Neural cell (in vitro differentiated cells): Measurements from ENCODE around the gene MRPS27. TPM values are rescaled to one million over a fixed set of nuclear protein-coding genes. Genes with fewer than 3 reads are reported as not detected.

Experiments used
- H2AFZ ChIP-seq: fragments of 200-600, 300-800 bp; sonication (generic), shearing (Covaris generic); 2 replicates; pipeline ENCODE4 v1.6.0; 2014; ENCODE audit warnings: low read depth, mild to moderate bottlenecking, antibody characterized with exemption, low read length, moderate library complexity
- H3F3A ChIP-seq: fragments of 200-600 bp; shearing (Covaris generic); 2 replicates; pipeline ENCODE4 v1.6.1; 2016; ENCODE audit warnings: mild to moderate bottlenecking, moderate library complexity, mixed read lengths, antibody characterized with exemption, low read length; ENCODE audit not compliant: insufficient read depth, poor library complexity, severe bottlenecking
- H3K27ac ChIP-seq: fragments of 200-600, 300-800 bp; sonication (generic), shearing (Covaris generic); 2 replicates; pipeline ENCODE4 v1.5.1; 2014; ENCODE audit warnings: mild to moderate bottlenecking, low read length, moderate library complexity
- H3K27me3 ChIP-seq: fragments of 300-800, 200-600 bp; sonication (generic), shearing (Covaris generic); 2 replicates; pipeline ENCODE4 v1.6.0; 2014; ENCODE audit warnings: mild to moderate bottlenecking, low read depth, low read length, moderate library complexity; ENCODE audit not compliant: insufficient read depth
- H3K36me3 ChIP-seq: fragments of 300-800, 200-600 bp; sonication (generic), shearing (Covaris generic); 2 replicates; pipeline ENCODE4 v1.5.1; 2014; ENCODE audit warnings: mild to moderate bottlenecking, antibody characterized with exemption, low read length, moderate library complexity; ENCODE audit not compliant: insufficient read depth
- H3K4me2 ChIP-seq: fragments of 300-800, 200-600 bp; sonication (generic), shearing (Covaris generic); 2 replicates; pipeline ENCODE4 v1.6.0; 2014; ENCODE audit warnings: mild to moderate bottlenecking, low read length
- H3K4me3 ChIP-seq: fragments of 300-800, 200-600 bp; sonication (generic), shearing (Covaris generic); 2 replicates; pipeline ENCODE4 v1.5.1; 2014; ENCODE audit warnings: mild to moderate bottlenecking, low read length, moderate library complexity
- H3K79me2 ChIP-seq: fragments of 200-600 bp; shearing (Covaris generic); replicated peaks from 2 replicates; pipeline ENCODE4 v1.6.0; 2014; ENCODE audit warnings: mild to moderate bottlenecking, low read length, moderate library complexity; ENCODE audit not compliant: insufficient read depth
- H3K9ac ChIP-seq: fragments of 300-800, 200-600 bp; sonication (generic), shearing (Covaris generic); 2 replicates; pipeline ENCODE4 v1.6.1; 2016; ENCODE audit warnings: mild to moderate bottlenecking, low read length, mixed read lengths
- H3K9me2 ChIP-seq: fragments of 200-600 bp; shearing (Covaris generic); 2 replicates; pipeline ENCODE4 v1.6.1; 2016; ENCODE audit warnings: mild to moderate bottlenecking, low read length, mixed read lengths; ENCODE audit not compliant: insufficient read depth
- H3K9me3 ChIP-seq: fragments of 200-600, 300-800 bp; sonication (generic), shearing (Covaris generic); 2 replicates; pipeline ENCODE4 v1.6.1; 2016; ENCODE audit warnings: mild to moderate bottlenecking, mixed run types, low read length, moderate library complexity, mixed read lengths
- H4K20me1 ChIP-seq: fragments of 200-600 bp; shearing (Covaris generic); 2 replicates; pipeline ENCODE4 v1.6.1; 2016; ENCODE audit warnings: mild to moderate bottlenecking, mixed run types; ENCODE audit not compliant: insufficient read depth
- EP300 ChIP-seq: fragments of 450-650 bp; conservative IDR thresholded peaks from 2 replicates; pipeline ENCODE4 v1.6.1; 2014; ENCODE audit warnings: antibody characterized with exemption, mild to moderate bottlenecking, moderate library complexity; ENCODE audit not compliant: poor library complexity, severe bottlenecking
- EZH2 ChIP-seq: fragments of 200-600, 300-800 bp; shearing (Covaris generic), sonication (generic); IDR thresholded peaks from 2 replicates; pipeline ENCODE4 v1.6.1; 2014; ENCODE audit warnings: antibody characterized with exemption, low read length, borderline replicate concordance, mild to moderate bottlenecking; ENCODE audit not compliant: insufficient read depth, poor library complexity, severe bottlenecking
- MXI1 ChIP-seq: fragments of 450-650 bp; conservative IDR thresholded peaks from 2 replicates; pipeline ENCODE4 v1.6.1; 2014; ENCODE audit warnings: antibody characterized with exemption, mild to moderate bottlenecking; ENCODE audit not compliant: poor library complexity, severe bottlenecking
- POLR2AphosphoS5 ChIP-seq: IDR thresholded peaks from 2 replicates; pipeline ENCODE4 v1.6.1; 2012
- RAD21 ChIP-seq: fragments of 450-650 bp; conservative IDR thresholded peaks from 2 replicates; pipeline ENCODE4 v1.6.1; 2014; ENCODE audit warnings: antibody characterized with exemption, mild to moderate bottlenecking, moderate library complexity
- REST ChIP-seq: IDR thresholded peaks from 2 replicates; pipeline ENCODE4 v1.6.1; 2012; ENCODE audit warnings: borderline replicate concordance
- SMC3 ChIP-seq: fragments of 450-650 bp; conservative IDR thresholded peaks from 2 replicates; pipeline ENCODE4 v1.6.1; 2014; ENCODE audit warnings: antibody characterized with exemption, mild to moderate bottlenecking, moderate library complexity; ENCODE audit not compliant: poor library complexity
- TAF1 ChIP-seq: IDR thresholded peaks from 2 replicates; pipeline ENCODE4 v1.6.1; 2012; ENCODE audit warnings: low read depth
- polyA plus RNA-seq: library from polyadenylated mRNA; depleted of rRNA; stranded (reverse); fragments of >200 nt; gene quantifications from 2 replicates; pipeline ENCODE4 v1.2.3, GENCODE V29; 2014
- TF ChIP-seq, protein P1 (sequence below): fragments of 450-650 bp; IDR thresholded peaks from 2 replicates; pipeline ENCODE4 v1.5.1; 2014; ENCODE audit warnings: antibody characterized with exemption, mild to moderate bottlenecking, moderate library complexity; ENCODE audit not compliant: poor library complexity, severe bottlenecking

MRPS27 gene
- polyA plus RNA-seq, 1 donor from 2014 or later, result 36.7 TPM

DNA sequence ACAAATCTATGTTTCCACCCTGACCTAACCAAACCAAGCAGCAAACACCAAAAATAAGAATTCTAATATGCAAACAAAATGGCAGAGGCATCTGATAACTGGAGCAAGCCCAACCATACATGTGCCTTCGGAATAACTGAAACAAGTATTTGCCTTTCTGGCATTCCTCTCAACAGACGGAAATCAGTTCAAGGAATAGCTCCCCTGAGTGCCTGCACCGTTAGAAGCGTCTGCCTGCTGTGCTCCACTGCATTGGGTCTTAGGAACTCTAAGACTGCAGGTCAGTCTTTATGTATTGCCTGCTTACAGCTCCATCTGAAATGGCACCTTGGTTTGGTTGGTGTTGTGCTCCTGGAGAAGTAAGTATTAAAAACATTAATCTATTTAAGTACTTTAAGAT, 98.5 kb downstream of the MRPS27 start:
- Histone ChIP-seq H3K36me3 (no peaks in the 10 kb centered on the region), H3K27me3 (no peaks in the 10 kb centered on the region), H3F3A (no peaks in the 10 kb centered on the region), H3K4me2 (no peak overlapping the region), H4K20me1 (no peaks in the 10 kb centered on the region), H2AFZ (no peak overlapping the region), H3K79me2 (no peaks in the 10 kb centered on the region), H3K4me3 (no peak overlapping the region), H3K9ac (no peak overlapping the region), H3K9me3 (no peaks in the 10 kb centered on the region), H3K9me2 (no peaks in the 10 kb centered on the region), H3K27ac (no peak overlapping the region)
- TF ChIP-seq TAF1 (no peak), SMC3 (no peak), MXI1 (no peak), RAD21 (no peak), EP300 (no peak), REST (no peak), POLR2AphosphoS5 (no peak), EZH2 (no peak)
- TF ChIP-seq, protein P1, sequence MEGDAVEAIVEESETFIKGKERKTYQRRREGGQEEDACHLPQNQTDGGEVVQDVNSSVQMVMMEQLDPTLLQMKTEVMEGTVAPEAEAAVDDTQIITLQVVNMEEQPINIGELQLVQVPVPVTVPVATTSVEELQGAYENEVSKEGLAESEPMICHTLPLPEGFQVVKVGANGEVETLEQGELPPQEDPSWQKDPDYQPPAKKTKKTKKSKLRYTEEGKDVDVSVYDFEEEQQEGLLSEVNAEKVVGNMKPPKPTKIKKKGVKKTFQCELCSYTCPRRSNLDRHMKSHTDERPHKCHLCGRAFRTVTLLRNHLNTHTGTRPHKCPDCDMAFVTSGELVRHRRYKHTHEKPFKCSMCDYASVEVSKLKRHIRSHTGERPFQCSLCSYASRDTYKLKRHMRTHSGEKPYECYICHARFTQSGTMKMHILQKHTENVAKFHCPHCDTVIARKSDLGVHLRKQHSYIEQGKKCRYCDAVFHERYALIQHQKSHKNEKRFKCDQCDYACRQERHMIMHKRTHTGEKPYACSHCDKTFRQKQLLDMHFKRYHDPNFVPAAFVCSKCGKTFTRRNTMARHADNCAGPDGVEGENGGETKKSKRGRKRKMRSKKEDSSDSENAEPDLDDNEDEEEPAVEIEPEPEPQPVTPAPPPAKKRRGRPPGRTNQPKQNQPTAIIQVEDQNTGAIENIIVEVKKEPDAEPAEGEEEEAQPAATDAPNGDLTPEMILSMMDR, result no peak

DNA sequence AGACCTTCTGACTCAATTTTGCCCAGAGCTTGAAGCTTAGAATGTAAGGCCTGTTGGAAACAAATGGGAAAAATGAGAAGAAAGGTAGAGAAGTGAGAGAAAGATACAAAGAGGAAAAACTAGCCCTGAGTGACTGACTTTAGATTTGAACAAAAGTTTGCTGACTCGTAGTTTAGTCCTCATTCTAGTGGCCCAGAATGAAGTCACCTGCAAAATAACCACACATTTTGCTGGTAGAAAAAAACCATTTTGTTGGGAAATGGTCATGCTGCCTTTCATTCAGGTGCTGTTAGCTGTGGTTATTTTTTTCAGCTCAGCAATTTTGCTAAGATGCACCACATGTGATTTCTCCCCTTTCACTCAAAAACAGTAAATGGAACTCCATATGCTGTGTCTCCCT, 98.9 kb downstream of the MRPS27 start:
- H3K79me2 ChIP-seq, result no peaks in the 10 kb centered on the region
- H3K4me2 ChIP-seq, result no peak overlapping the region
- H3K27ac ChIP-seq, result no peak overlapping the region
- H3K4me3 ChIP-seq, result no peak overlapping the region
- H2AFZ ChIP-seq, result no peak overlapping the region
- H3K36me3 ChIP-seq, result no peaks in the 10 kb centered on the region
- no peaks in the 10 kb centered on the region for H4K20me1 ChIP-seq
- no peaks in the 10 kb centered on the region for H3K9me2 ChIP-seq
- no peaks in the 10 kb centered on the region for H3K9me3 ChIP-seq
- H3F3A ChIP-seq, result no peaks in the 10 kb centered on the region
- no peaks in the 10 kb centered on the region for H3K27me3 ChIP-seq
- no peak overlapping the region for H3K9ac ChIP-seq
- no peak for TF ChIP-seq EP300
- no peak for TF ChIP-seq EZH2
- no peak for TF ChIP-seq MXI1
- TF ChIP-seq RAD21, result no peak
- TF ChIP-seq REST, result no peak
- TF ChIP-seq, protein P1, result no peak
- no peak for TF ChIP-seq SMC3
- TF ChIP-seq TAF1, result no peak
- no peak for TF ChIP-seq POLR2AphosphoS5
